ENCODE data around the gene MYLK. TPM values are rescaled to one million over a fixed set of nuclear protein-coding genes. Genes with fewer than 3 reads are reported as not detected.

MYLK gene
- total and polyA plus RNA-seq, 2 donors = 5.4 to 11.5 TPM

- Histone ChIP-seq H3K36me3 (ENCODE audit: control insufficient read depth in 2 of 2, insufficient read depth in 2 of 2, low read length in 1 of 2) (no peaks in the 10 kb centered on the region), H3K9me3 (ENCODE audit: control insufficient read depth in 2 of 2, insufficient read depth in 1 of 2, low read length in 1 of 2) (no peaks in the 10 kb centered on the region), H3K4me1 (ENCODE audit: control insufficient read depth in 2 of 2, insufficient read depth in 2 of 2, low read length in 2 of 2) (no peaks in the 10 kb centered on the region), H3K27ac (ENCODE audit: low read depth in 1 of 2, low read length in 1 of 2) (no peak overlapping the region), H3K4me3 (ENCODE audit: low read length in 2 of 2) (no peak overlapping the region), H3K27me3 (ENCODE audit: control insufficient read depth in 2 of 2, insufficient read depth in 1 of 2, low read length in 1 of 2) (no peaks in the 10 kb centered on the region)
- 97% methylated on average over 1 of the region's 1 CpG for WGBS
- no peak for DNase-seq (ENCODE audit: low read depth in 6 of 9, low spot score in 9 of 9)
These were observed 12.2 kb downstream of the MYLK start for GRCh38 chr3:123871946-123872345.

- Histone ChIP-seq H3K9me3 (ENCODE audit: control insufficient read depth in 2 of 2, insufficient read depth in 1 of 2, low read length in 1 of 2) (no peaks in the 10 kb centered on the region), H3K27ac (ENCODE audit: low read depth in 1 of 2, low read length in 1 of 2) (no peak overlapping the region), H3K4me1 (ENCODE audit: control insufficient read depth in 2 of 2, insufficient read depth in 2 of 2, low read length in 2 of 2) (no peaks in the 10 kb centered on the region), H3K4me3 (ENCODE audit: low read length in 2 of 2) (no peak overlapping the region), H3K36me3 (ENCODE audit: control insufficient read depth in 2 of 2, insufficient read depth in 2 of 2, low read length in 1 of 2) (no peaks in the 10 kb centered on the region), H3K27me3 (ENCODE audit: control insufficient read depth in 2 of 2, insufficient read depth in 1 of 2, low read length in 1 of 2) (no peaks in the 10 kb centered on the region)
- WGBS = 37% methylated on average over 1 of the region's 1 CpG
- DNase-seq (ENCODE audit: low read depth in 6 of 9, low spot score in 9 of 9) = no peak
These were observed 14.1 kb downstream of the MYLK start for GRCh38 chr3:123870033-123870432.

GRCh38 chr3:123869165-123869564, 15.0 kb downstream of the MYLK start:
- Histone ChIP-seq H3K4me1 (ENCODE audit: control insufficient read depth in 2 of 2, insufficient read depth in 2 of 2, low read length in 2 of 2) (no peaks in the 10 kb centered on the region), H3K27ac (ENCODE audit: low read depth in 1 of 2, low read length in 1 of 2) (no peak overlapping the region), H3K9me3 (ENCODE audit: control insufficient read depth in 2 of 2, insufficient read depth in 1 of 2, low read length in 1 of 2) (no peaks in the 10 kb centered on the region), H3K27me3 (ENCODE audit: control insufficient read depth in 2 of 2, insufficient read depth in 1 of 2, low read length in 1 of 2) (no peaks in the 10 kb centered on the region), H3K36me3 (ENCODE audit: control insufficient read depth in 2 of 2, insufficient read depth in 2 of 2, low read length in 1 of 2) (no peaks in the 10 kb centered on the region), H3K4me3 (ENCODE audit: low read length in 2 of 2) (no peak overlapping the region)
- no peak for DNase-seq (ENCODE audit: low read depth in 6 of 9, low spot score in 9 of 9)
- WGBS = 49% methylated on average over 1 of the region's 1 CpG

GRCh38 chr3:123864706-123865105, 19.4 kb downstream of the MYLK start:
- Histone ChIP-seq H3K27me3 (ENCODE audit: control insufficient read depth in 2 of 2, insufficient read depth in 1 of 2, low read length in 1 of 2) (no peaks in the 10 kb centered on the region), H3K4me1 (ENCODE audit: control insufficient read depth in 2 of 2, insufficient read depth in 2 of 2, low read length in 2 of 2) (no peaks in the 10 kb centered on the region), H3K27ac (ENCODE audit: low read depth in 1 of 2, low read length in 1 of 2) (no peak overlapping the region), H3K4me3 (ENCODE audit: low read length in 2 of 2) (no peak overlapping the region), H3K36me3 (ENCODE audit: control insufficient read depth in 2 of 2, insufficient read depth in 2 of 2, low read length in 1 of 2) (no peaks in the 10 kb centered on the region), H3K9me3 (ENCODE audit: control insufficient read depth in 2 of 2, insufficient read depth in 1 of 2, low read length in 1 of 2) (no peaks in the 10 kb centered on the region)
- no peak for DNase-seq (ENCODE audit: low read depth in 6 of 9, low spot score in 9 of 9)
- 98% methylated on average over 4 of the region's 4 CpGs for WGBS

GRCh38 chr3:123862152-123862551, 22.0 kb downstream of the MYLK start:
- no peaks in the 10 kb centered on the region for H3K36me3 ChIP-seq (ENCODE audit: control insufficient read depth in 2 of 2, insufficient read depth in 2 of 2, low read length in 1 of 2)
- no peak for DNase-seq (ENCODE audit: low read depth in 6 of 9, low spot score in 9 of 9)
- no peak overlapping the region for H3K4me3 ChIP-seq (ENCODE audit: low read length in 2 of 2)

GRCh38 chr3:123861081-123861836, 22.9 kb downstream of the MYLK start:
- 96% methylated on average over 8 of the region's 8 CpGs for WGBS
- no peak overlapping the region for H3K27ac ChIP-seq (ENCODE audit: low read depth in 1 of 2, low read length in 1 of 2)
- no peaks in the 10 kb centered on the region for H3K36me3 ChIP-seq (ENCODE audit: control insufficient read depth in 2 of 2, insufficient read depth in 2 of 2, low read length in 1 of 2)
- no peak for DNase-seq (ENCODE audit: low read depth in 6 of 9, low spot score in 9 of 9)
- no peak overlapping the region for H3K4me3 ChIP-seq (ENCODE audit: low read length in 2 of 2)
- no peaks in the 10 kb centered on the region for H3K27me3 ChIP-seq (ENCODE audit: control insufficient read depth in 2 of 2, insufficient read depth in 1 of 2, low read length in 1 of 2)
- H3K4me1 ChIP-seq (ENCODE audit: control insufficient read depth in 2 of 2, insufficient read depth in 2 of 2, low read length in 2 of 2) = no peaks in the 10 kb centered on the region
- no peaks in the 10 kb centered on the region for H3K9me3 ChIP-seq (ENCODE audit: control insufficient read depth in 2 of 2, insufficient read depth in 1 of 2, low read length in 1 of 2)

More at GRCh38 chr3:123862152-123862551, 22.0 kb downstream of the MYLK start:
- no peaks in the 10 kb centered on the region for H3K4me1 ChIP-seq (ENCODE audit: control insufficient read depth in 2 of 2, insufficient read depth in 2 of 2, low read length in 2 of 2)
- H3K9me3 ChIP-seq (ENCODE audit: control insufficient read depth in 2 of 2, insufficient read depth in 1 of 2, low read length in 1 of 2) = no peaks in the 10 kb centered on the region
- no peaks in the 10 kb centered on the region for H3K27me3 ChIP-seq (ENCODE audit: control insufficient read depth in 2 of 2, insufficient read depth in 1 of 2, low read length in 1 of 2)
- H3K27ac ChIP-seq (ENCODE audit: low read depth in 1 of 2, low read length in 1 of 2) = no peak overlapping the region

- no peaks in the 10 kb centered on the region for H3K4me1 ChIP-seq (ENCODE audit: control insufficient read depth in 2 of 2, insufficient read depth in 2 of 2, low read length in 2 of 2)
- H3K4me3 ChIP-seq (ENCODE audit: low read length in 2 of 2) = no peak overlapping the region
- WGBS = 97% methylated on average over 1 of the region's 1 CpG
- no peaks in the 10 kb centered on the region for H3K27me3 ChIP-seq (ENCODE audit: control insufficient read depth in 2 of 2, insufficient read depth in 1 of 2, low read length in 1 of 2)
- no peak overlapping the region for H3K27ac ChIP-seq (ENCODE audit: low read depth in 1 of 2, low read length in 1 of 2)
- DNase-seq (ENCODE audit: low read depth in 6 of 9, low spot score in 9 of 9) = no peak
- H3K9me3 ChIP-seq (ENCODE audit: control insufficient read depth in 2 of 2, insufficient read depth in 1 of 2, low read length in 1 of 2) = no peaks in the 10 kb centered on the region
- no peaks in the 10 kb centered on the region for H3K36me3 ChIP-seq (ENCODE audit: control insufficient read depth in 2 of 2, insufficient read depth in 2 of 2, low read length in 1 of 2)
These were observed 25.0 kb downstream of the MYLK start for GRCh38 chr3:123859177-123859576.

- Histone ChIP-seq H3K4me1 (ENCODE audit: control insufficient read depth in 2 of 2, insufficient read depth in 2 of 2, low read length in 2 of 2) (no peaks in the 10 kb centered on the region), H3K9me3 (ENCODE audit: control insufficient read depth in 2 of 2, insufficient read depth in 1 of 2, low read length in 1 of 2) (no peaks in the 10 kb centered on the region), H3K36me3 (ENCODE audit: control insufficient read depth in 2 of 2, insufficient read depth in 2 of 2, low read length in 1 of 2) (no peaks in the 10 kb centered on the region), H3K27ac (ENCODE audit: low read depth in 1 of 2, low read length in 1 of 2) (no peak overlapping the region), H3K27me3 (ENCODE audit: control insufficient read depth in 2 of 2, insufficient read depth in 1 of 2, low read length in 1 of 2) (no peaks in the 10 kb centered on the region), H3K4me3 (ENCODE audit: low read length in 2 of 2) (no peak overlapping the region)
- 96% methylated on average over 2 of the region's 2 CpGs for WGBS
- no peak for DNase-seq (ENCODE audit: low read depth in 6 of 9, low spot score in 9 of 9)
These were observed 29.2 kb downstream of the MYLK start for GRCh38 chr3:123854905-123855304.

GRCh38 chr3:123853686-123854372, 30.3 kb downstream of the MYLK start:
- Histone ChIP-seq H3K4me3 (ENCODE audit: low read length in 2 of 2) (no peak overlapping the region), H3K36me3 (ENCODE audit: control insufficient read depth in 2 of 2, insufficient read depth in 2 of 2, low read length in 1 of 2) (no peaks in the 10 kb centered on the region), H3K27ac (ENCODE audit: low read depth in 1 of 2, low read length in 1 of 2) (no peak overlapping the region), H3K27me3 (ENCODE audit: control insufficient read depth in 2 of 2, insufficient read depth in 1 of 2, low read length in 1 of 2) (no peaks in the 10 kb centered on the region), H3K9me3 (ENCODE audit: control insufficient read depth in 2 of 2, insufficient read depth in 1 of 2, low read length in 1 of 2) (peaks cover 0 to 2% of the 10 kb centered on the region in 2 donors), H3K4me1 (ENCODE audit: control insufficient read depth in 2 of 2, insufficient read depth in 2 of 2, low read length in 2 of 2) (no peaks in the 10 kb centered on the region)
- 96% methylated on average over 2 of the region's 2 CpGs for WGBS
- no peak for DNase-seq (ENCODE audit: low read depth in 6 of 9, low spot score in 9 of 9)

All from thymus (tissue), 11 donors.